GM12891 (cell line): ENCODE results near the gene SPR.

Source experiments
- POLR2A ChIP-seq: IDR thresholded peaks from 2 replicates; pipeline ENCODE4 v1.6.1; 2011; ENCODE audit warnings: low read depth, low read length, control low read depth
- POLR2AphosphoS5 ChIP-seq: IDR thresholded peaks from 2 replicates; pipeline ENCODE4 v1.6.1; 2011; ENCODE audit warnings: low read depth, low read length, control low read depth

GRCh38 chr2:72895759-72896281 lies 8.6 kb downstream of the SPR start:
- TF ChIP-seq POLR2AphosphoS5 (no peak), POLR2A (no peak)
